GM13977 (cell line): Measurements from ENCODE around the gene PCMT1.
"Not testable (repeated sequence)": the region's sequence is repeated elsewhere in the genome, so short reads cannot be mapped to it uniquely, and the experiment has no call there.

Source experiments
- DNase-seq: peaks from one replicate; pipeline ENCODE4 v3.0.0; 2012; ENCODE audit warnings: low spot score
- in situ Hi-C: fragments of 300-500 bp; cut with MboI; formaldehyde crosslinking; loops from one replicate; pipeline ENCODE4 v1.12.0; 2022; ENCODE audit warnings: low sequenced_read_pairs, low pct_unique_long_range_greater_than_20kb, mixed read lengths, inconsistent platforms; ENCODE audit not compliant: unreplicated experiment
- TF ChIP-seq, protein P1 (sequence below): IDR thresholded peaks from 2 replicates; pipeline ENCODE4 v1.5.1; 2012; ENCODE audit warnings: mild to moderate bottlenecking, control low read depth; ENCODE audit not compliant: insufficient read depth; ENCODE audit errors: extremely low read depth, missing control alignments

The PCMT1 gene

DNA sequence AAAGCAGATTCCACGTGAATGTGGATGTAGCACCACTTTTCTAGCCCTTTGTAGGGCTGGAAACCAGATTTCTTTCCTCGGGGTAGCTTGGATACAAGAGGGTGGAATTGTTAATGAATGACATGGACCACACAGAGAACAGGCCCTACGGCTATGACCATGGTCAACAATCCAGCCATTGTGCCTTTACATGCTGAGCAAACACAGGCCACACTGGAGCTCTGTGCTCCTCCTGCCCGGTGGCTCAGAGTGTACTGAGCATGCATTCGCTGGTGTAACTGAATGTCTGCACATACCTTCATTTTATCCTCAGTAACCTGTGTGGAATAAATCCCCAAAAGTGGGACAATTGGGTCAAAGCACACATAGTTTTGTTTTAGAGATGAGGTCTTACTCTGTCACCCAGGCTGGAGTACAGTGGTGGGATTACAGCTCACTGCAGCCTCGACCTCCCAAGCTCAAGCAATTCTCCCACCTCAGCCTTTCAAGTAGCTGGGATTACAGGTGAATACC lies 81.8 kb downstream of the PCMT1 start:
- no peak for DNase-seq
- TF ChIP-seq, protein P1, sequence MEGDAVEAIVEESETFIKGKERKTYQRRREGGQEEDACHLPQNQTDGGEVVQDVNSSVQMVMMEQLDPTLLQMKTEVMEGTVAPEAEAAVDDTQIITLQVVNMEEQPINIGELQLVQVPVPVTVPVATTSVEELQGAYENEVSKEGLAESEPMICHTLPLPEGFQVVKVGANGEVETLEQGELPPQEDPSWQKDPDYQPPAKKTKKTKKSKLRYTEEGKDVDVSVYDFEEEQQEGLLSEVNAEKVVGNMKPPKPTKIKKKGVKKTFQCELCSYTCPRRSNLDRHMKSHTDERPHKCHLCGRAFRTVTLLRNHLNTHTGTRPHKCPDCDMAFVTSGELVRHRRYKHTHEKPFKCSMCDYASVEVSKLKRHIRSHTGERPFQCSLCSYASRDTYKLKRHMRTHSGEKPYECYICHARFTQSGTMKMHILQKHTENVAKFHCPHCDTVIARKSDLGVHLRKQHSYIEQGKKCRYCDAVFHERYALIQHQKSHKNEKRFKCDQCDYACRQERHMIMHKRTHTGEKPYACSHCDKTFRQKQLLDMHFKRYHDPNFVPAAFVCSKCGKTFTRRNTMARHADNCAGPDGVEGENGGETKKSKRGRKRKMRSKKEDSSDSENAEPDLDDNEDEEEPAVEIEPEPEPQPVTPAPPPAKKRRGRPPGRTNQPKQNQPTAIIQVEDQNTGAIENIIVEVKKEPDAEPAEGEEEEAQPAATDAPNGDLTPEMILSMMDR, result no peak
- in situ Hi-C loops, result no loop called here

DNA sequence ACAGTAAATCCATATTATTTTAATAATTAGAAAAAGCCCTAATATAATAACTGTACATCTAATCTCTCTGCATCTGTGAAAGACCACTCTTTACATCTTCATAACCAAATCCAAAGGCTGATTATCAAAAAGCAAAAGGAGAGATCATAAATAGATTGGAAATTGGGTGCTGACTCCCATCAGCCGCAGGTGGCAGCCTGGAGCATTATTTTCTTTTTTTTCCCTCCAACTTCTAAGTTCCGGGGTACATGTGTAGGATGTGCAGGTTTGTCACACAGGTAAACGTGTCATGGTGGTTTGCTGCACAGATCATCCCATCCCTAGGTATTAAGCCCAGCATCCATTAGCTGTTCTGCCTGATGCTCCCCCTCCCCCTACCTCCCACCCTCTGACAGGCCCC lies 84.1 kb downstream of the PCMT1 start:
- in situ Hi-C loops, result no loop called here
- TF ChIP-seq, protein P1, result no peak
- DNase-seq, result no peak

DNA sequence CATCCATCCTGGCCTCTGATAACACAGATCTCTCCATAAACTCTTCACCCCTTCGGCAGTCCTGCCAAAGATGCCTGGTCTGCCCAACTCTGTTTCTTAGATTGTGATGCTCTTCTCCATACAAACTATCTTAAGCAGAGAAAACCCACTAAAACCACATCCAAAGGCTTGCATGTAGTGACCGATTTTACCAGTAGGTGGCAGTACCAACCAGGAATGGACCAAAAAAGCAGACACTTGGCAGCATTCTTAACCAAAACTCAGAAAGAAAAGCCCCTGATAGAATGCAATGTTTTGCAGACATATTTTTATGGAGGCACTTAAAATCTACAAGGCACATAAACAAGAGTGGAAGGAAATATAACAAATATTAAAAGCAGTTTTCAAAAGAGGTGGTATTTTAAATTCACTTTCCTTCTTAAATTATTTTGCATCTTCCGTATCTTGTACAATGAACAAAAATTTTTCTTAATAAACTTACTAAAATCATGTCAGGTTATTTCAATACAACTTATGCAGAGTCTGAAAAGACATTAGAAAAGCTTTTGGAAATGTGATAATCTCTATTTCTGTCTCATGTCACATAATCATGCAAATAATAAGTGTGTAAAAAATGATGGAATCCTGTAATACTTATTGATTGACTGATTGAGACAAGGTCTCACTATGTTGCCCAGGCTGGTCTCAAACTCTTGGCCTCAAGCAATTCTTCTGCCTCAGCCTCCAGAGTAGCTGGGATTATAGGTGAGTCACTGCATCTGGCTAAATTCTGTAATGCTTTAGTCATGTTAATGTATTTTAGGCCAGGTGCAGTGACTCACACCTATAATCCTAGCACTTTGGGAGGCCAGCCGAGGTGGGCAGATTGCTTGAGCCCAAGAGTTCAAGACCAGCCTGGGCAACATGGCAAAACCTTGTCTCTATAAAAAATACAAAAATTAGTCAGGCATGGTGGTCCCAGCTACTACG lies 85.3 kb downstream of the PCMT1 start:
- DNase-seq, result peak; percentile 63
- in situ Hi-C loops, result no loop called here
- TF ChIP-seq, protein P1, result peak; percentile 83

DNA sequence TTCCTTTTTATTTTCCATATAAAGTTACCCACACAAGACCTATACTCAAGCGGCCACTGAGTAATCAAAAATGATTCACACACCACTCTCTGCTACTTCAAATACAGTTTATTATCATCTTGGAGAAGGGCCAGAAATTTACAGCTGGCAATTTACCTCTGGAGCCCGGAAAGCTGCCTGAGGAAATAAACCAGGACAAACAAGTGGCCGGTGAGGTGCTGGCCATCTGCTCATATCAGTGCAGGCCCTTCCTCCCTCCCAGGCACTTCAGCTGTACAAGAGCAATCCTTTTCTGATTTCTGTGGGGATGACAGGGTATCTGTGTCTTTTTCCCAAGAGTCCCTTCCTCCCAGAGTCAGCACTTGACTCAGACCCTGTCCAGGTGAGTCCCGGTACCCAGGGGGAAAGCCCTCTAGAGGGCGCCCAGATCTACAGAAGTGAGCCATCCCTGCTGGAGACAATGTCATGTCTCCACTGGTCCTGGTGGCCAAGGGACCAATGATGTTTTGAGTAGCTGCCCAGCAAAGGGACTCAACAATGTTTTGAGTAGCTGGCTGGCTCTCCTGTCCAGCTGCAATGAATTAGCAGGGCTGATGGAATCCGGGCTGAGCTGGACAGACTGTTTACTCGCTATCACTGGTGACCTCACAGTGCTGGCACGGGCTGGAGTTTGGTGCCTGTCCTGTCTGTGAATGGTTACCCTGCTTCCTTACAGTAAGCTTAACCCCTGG lies 91.0 kb downstream of the PCMT1 start:
- in situ Hi-C loops, result no loop called here
- DNase-seq, result peak; percentile 67
- TF ChIP-seq, protein P1, result peak; percentile 77

DNA sequence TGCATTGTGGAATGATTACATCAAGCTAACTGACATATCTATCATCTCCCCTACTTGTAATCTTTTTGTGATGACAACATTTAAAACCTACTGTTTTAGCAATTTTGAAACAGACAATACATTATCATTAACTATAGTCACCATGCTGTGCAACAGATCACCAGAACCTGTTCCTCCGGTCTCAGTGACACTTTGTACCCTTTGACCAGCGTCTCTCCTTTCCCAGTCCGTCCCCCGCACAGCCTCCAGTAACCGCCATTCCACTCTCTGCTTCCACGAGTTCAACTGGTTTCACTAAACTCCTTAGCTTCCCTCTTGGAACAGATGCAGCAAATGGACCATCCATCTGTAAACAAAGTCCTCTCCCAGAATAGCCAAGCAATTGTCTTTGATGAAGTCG lies 92.8 kb downstream of the PCMT1 start:
- TF ChIP-seq, protein P1, result no peak
- no peak for DNase-seq
- in situ Hi-C loops, result no loop called here

DNA sequence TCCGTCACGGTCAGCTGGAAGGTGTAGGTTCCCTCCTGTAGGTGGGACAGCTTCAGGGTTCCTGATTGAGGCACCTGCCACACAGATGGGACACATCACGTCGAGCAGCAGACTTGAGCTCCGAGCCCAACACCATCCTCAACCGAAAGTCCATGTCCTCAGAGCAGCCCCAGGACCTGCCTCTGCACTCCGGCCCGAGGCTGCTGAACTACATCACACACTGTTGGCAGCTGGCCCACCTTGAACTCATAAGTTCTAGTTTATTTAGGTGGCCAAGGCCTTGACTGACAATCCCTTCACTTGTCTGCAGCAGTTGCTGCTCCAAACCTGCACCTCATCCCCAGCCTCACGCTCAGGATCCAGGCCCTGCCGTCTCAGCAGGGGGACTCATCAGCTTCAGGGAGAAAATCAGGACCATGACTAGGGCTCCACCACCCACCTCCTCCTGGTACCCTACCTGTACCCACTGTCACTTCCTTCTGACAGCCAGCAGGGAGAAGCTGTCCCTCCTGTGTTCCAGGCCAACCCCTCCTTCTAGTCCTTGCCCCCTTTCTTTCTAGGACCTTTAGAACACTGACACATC lies 93.6 kb downstream of the PCMT1 start:
- TF ChIP-seq, protein P1, result no peak
- DNase-seq, result no peak
- in situ Hi-C loops, result no loop called here

DNA sequence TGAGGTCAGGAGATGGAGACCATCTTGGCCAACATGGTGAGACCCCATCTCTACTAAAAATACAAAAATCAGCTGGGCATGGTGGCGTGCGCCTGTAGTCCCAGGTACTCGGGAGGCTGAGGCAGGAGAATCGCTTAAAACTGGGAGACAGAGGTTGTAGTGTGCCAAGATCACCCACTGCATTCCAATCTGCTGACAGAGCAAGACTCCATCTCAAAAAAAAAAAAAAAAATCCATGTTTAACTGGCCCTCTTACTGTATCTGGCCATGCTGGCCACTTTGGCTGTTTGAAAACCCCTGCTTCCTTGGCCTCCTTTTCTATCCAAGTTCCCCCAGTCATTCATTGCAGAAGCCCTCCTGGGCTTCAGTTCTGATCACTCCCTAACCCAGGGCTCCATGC lies 94.5 kb downstream of the PCMT1 start:
- DNase-seq, in situ Hi-C loops: not testable (repeated sequence)
